Testis (tissue), 3 donors: ENCODE measurements around the gene PDHX. TPM values are rescaled to one million over a fixed set of nuclear protein-coding genes. Genes with fewer than 3 reads are reported as not detected.
"Not testable (repeated sequence)": the region's sequence is repeated elsewhere in the genome, so short reads cannot be mapped to it uniquely, and the experiment has no call there.

Experiments used
- DNase-seq: peaks from one replicate; pipeline ENCODE4 v3.0.0-alpha.2; 2019
- H3K27ac ChIP-seq, 2 donors: fragments of 200-600 bp; sonication (generic); one replicate each; pipeline ENCODE4 v1.5.1; 2019
- H3K27me3 ChIP-seq: fragments of 200-600 bp; sonication (generic); one replicate; pipeline ENCODE4 v1.5.1; 2019
- H3K36me3 ChIP-seq: fragments of 200-600 bp; sonication (generic); one replicate; pipeline ENCODE4 v1.5.1; 2017; ENCODE audit warnings: low read depth; ENCODE audit errors: missing control alignments
- H3K4me1 ChIP-seq: fragments of 200-600 bp; sonication (generic); one replicate; pipeline ENCODE4 v1.5.1; 2019
- H3K4me3 ChIP-seq, 2 donors: fragments of 200-600 bp; sonication (generic); one replicate each; pipeline ENCODE4 v1.5.1; 2017 to 2019
- H3K9me3 ChIP-seq: fragments of 200-600 bp; sonication (generic); one replicate; pipeline ENCODE4 v1.5.1; 2017
- CTCF ChIP-seq, 3 experiments: fragments of 450-650 bp in 2 of 3; fragments of 200-600 bp in 1 of 3; sonication (generic) in 1 of 3; IDR thresholded peaks; one replicate each; pipeline ENCODE4 v1.5.1; 2016 to 2019; ENCODE audit warnings: antibody characterized with exemption in 3 of 3, mild to moderate bottlenecking in 2 of 3, moderate library complexity in 1 of 3
- POLR2A ChIP-seq: fragments of 450-650 bp; IDR thresholded peaks from one replicate; pipeline ENCODE4 v1.6.1; 2017; ENCODE audit warnings: antibody characterized with exemption, mild to moderate bottlenecking, moderate library complexity
- WGBS, 2 donors: methylation state at CpG; one replicate each; pipeline ENCODE4 v1.1.5; 2018; 5-methylcytosine and 5-hydroxymethylcytosine counted together
- intact Hi-C: fragments of 100-400 bp; cut with DNase I; formaldehyde crosslinking; loops from one replicate; pipeline ENCODE4 v1.15.1; 2023; ENCODE audit warnings: low total_unique reads
- polyA plus RNA-seq: library from polyadenylated mRNA; stranded (reverse); fragments of 350-450 nt; fragmentation: Illumina TruSeq; extraction: RNeasy Lipid Tissue Mini Kit (QIAGEN cat#74804); gene quantifications from one replicate; pipeline ENCODE4 v1.2.3, GENCODE V29; 2014; ENCODE audit warnings: low read depth, low replicate concordance; ENCODE audit not compliant: insufficient read depth
- total RNA-seq, 2 donors: library from RNA; depleted of rRNA; stranded (reverse); fragments of >200 nt; gene quantifications; one replicate each; pipeline ENCODE4 v1.2.3, GENCODE V29; 2016

The PDHX gene
- total and polyA plus RNA-seq, 3 donors from 2014 or later, result 47.9 to 54.2 (median 53.5) TPM

DNA sequence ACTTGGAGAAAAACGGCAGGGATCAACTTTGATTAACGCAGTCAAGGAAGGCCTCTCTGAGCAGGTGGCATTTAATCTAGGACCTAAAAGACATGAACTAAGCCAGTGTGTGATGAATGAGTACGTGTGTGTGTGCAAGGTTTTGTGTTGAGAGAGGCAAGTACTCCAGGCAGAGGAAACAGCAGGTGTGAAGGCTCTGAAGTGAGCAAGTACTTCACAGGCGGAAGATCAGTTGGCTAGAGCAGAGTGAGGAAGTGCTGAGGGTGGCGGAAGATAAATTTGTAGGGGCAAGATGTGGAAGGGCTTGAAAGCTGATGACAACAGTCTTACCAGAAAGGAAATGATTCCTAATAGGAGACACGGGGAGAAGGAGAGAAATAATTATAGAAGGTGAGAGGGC is 7.0 kb upstream of the PDHX start:
- Histone ChIP-seq H3K4me3 (no peak overlapping the region), H3K4me1 (peaks cover 5% of the 10 kb centered on the region)

DNA sequence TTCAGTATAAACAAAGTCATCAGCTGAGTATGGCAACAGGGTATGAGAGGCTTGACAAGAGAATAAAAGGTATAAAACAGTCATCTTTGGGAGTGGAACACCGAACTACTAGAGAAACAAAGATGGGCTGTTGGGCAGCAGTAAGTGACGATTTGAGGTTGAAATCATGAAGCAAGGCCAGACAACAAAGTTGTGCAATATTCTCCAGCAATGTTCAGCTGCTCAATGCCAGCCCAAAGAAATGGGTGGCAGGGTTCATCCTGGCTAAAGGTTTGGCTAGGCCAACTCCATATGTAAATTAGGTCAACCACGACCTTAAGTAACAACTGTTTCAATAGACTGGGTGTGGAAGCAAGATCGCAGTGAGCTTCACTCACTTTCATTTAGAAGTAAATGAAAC is 6.5 kb upstream of the PDHX start:
- no peak for TF ChIP-seq CTCF (IDR thresholded peaks at IDR 0.05)
- TF ChIP-seq POLR2A, result no peak
- DNase-seq, result no peak
- no peaks in the 10 kb centered on the region for H3K36me3 ChIP-seq
- intact Hi-C loops, result no loop called here
- no peaks in the 10 kb centered on the region for H3K27me3 ChIP-seq
- H3K27ac ChIP-seq, result no peak overlapping the region
- H3K4me1 ChIP-seq, result peaks cover 5% of the 10 kb centered on the region
- 74 to 85% methylated on average over 4 of the region's 4 CpGs for WGBS, 2 donors
- H3K4me3 ChIP-seq, result no peak overlapping the region
- H3K9me3 ChIP-seq, result no peaks in the 10 kb centered on the region

More for the DNA sequence above, 7.0 kb upstream of the PDHX start:
- Histone ChIP-seq H3K27me3 (no peaks in the 10 kb centered on the region), H3K36me3 (no peaks in the 10 kb centered on the region), H3K9me3 (no peaks in the 10 kb centered on the region), H3K27ac (no peak overlapping the region)
- WGBS, 2 donors, result 71 to 77% methylated on average over 6 of the region's 6 CpGs
- no peak for DNase-seq
- TF ChIP-seq CTCF (IDR thresholded peaks at IDR 0.05) (no peak), POLR2A (no peak)
- intact Hi-C loops, result no loop called here

DNA sequence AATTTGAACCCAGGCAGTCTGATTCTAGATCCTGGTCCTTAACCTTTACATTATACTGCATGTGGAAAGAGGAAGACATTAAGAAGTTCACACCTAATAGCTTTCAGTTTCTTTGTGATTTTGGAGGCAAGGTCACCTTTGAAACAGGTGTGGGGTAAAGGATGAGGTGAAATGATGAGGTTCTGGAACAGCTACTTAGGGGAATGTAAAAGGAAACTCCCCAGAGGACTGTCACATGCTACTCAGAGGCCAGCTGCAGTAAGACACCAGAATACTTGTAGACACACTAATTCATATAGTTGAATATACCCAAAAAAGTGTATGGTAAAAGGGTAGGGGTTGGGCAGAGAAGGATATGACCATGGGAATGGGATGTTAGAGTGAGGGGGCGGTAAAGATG is 5.6 kb upstream of the PDHX start:
- H3K27ac ChIP-seq, result no peak overlapping the region
- WGBS, 2 donors, result 73 to 83% methylated on average over 1 of the region's 1 CpG
- DNase-seq, result no peak
- intact Hi-C loops, result no loop called here
- H3K4me1 ChIP-seq, result peaks cover 5% of the 10 kb centered on the region
- no peaks in the 10 kb centered on the region for H3K36me3 ChIP-seq
- no peak for TF ChIP-seq POLR2A
- no peak for TF ChIP-seq CTCF (IDR thresholded peaks at IDR 0.05)
- H3K4me3 ChIP-seq, result no peak overlapping the region
- H3K27me3 ChIP-seq, result no peaks in the 10 kb centered on the region
- H3K9me3 ChIP-seq, result no peaks in the 10 kb centered on the region

GRCh38 chr11:34911676-34912075 is 4.7 kb upstream of the PDHX start:
- Histone ChIP-seq H3K4me3 (no peak overlapping the region), H3K9me3 (no peaks in the 10 kb centered on the region), H3K36me3 (no peaks in the 10 kb centered on the region), H3K4me1 (peaks cover 5% of the 10 kb centered on the region), H3K27me3 (no peaks in the 10 kb centered on the region), H3K27ac (no peak overlapping the region)
- DNase-seq, result no peak
- intact Hi-C loops, result no loop called here
- 70 to 80% methylated on average over 2 of the region's 2 CpGs for WGBS, 2 donors
- TF ChIP-seq POLR2A, result no peak
- no peak for TF ChIP-seq CTCF (IDR thresholded peaks at IDR 0.05)

DNA sequence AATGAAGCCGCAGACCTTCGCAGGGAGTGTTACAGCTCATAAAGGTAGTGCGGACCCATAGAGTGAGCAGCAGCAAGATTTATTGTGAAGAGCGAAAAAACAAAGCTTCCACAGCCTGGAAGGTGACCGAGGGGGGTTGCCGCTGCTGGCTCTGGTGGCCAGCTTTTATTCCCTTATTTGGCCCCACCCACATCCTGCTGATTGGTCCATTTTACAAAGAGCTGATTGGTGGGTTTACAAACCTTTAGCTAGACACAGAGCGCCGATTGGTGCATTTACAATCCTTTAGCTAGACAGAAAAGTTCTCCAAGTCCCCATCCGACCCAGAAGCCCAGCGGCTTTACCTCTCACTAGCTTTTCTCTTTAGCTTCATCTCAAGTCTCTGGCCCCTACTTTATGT is 2.9 kb upstream of the PDHX start:
- H3K9me3 ChIP-seq, DNase-seq, intact Hi-C loops, H3K4me3 ChIP-seq, H3K36me3 ChIP-seq, H3K27me3 ChIP-seq, H3K27ac ChIP-seq, H3K4me1 ChIP-seq: not testable (repeated sequence)
- WGBS, 2 donors, result 92 to 97% methylated on average over 10 of the region's 10 CpGs
